ENCODE data around the gene FERMT2.

The FERMT2 gene

GRCh38 chr14:52824462-52824861, 126.4 kb downstream of the FERMT2 start:
- no peak for DNase-seq (ENCODE audit: low spot score)

- DNase-seq (ENCODE audit: low spot score) = no peak
Observed at GRCh38 chr14:52821805-52822250, 129.0 kb downstream of the FERMT2 start.

- no peak for DNase-seq (ENCODE audit: low spot score)
Observed at GRCh38 chr14:52808101-52808500, 142.7 kb downstream of the FERMT2 start.

Data from hematopoietic multipotent progenitor cell treated with erythropoietin and hydrocortisone succinate and interleukin-3 and kit ligand, for 15 days (in vitro differentiated cells).